Stimulated activated CD4-positive, alpha-beta T cell treated with anti-CD3 and anti-CD28 coated beads, TNF-alpha, amount 100 ng/mL, for 24 hours (primary cell): ENCODE results near the gene RRP7A.
"Not testable (repeated sequence)": the region's sequence is repeated elsewhere in the genome, so short reads cannot be mapped to it uniquely, and the experiment has no call there.

Experiments used
- DNase-seq, 3 experiments: peaks; one replicate each; pipeline ENCODE4 v3.0.0-alpha.2; 2020; ENCODE audit warnings: low read depth in 3 of 3

Gene RRP7A

DNA sequence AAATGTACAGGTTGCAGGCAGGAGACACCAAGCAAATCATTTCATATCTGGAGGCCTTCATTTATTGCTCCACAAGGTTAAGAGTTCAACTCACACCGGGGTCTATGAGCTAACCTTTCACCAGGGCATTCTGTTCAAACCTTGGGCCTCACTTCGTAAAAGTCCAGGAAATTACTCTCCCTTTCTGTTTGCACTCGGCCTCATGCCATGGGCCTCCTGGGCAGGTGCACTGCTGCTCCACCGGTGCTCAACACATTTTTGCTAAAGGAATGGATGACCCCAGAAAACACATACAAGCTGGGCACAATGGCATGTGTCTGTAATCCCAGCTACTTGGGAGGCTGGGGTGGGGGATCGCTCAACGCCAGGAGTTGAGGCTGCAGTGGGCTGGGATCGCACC lies 16.6 kb upstream of the RRP7A start:
- DNase-seq = no peak

DNA sequence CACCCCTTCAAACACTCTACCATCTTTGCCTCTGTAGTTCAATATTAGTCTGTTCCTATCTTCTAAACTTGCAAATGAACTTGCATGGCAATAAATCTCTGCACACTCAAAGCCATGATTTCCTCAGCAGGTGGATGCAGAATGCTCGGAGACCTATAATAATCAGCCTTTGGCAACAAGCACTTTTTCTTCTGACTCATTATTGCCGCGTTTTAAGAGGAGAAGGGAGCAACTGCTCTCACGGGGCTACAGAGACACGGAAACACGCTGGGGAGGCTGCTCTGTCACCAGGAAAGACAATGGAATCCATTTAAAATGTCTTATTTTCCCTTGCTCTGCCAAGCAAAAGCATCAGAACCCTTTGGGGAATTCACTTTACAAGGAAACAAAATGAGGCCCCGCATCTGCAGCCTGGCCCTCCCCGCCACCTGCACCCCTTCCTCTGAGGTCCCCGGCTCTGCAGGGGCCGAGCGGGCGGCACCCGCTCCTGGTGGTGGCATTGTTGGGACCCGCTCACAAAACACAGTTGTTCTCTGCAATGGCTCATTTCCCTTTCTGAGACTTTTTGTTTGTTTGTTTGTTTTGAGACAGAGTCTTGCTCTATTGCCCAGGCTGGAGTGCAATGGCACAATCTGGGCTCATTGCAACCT lies 15.6 kb upstream of the RRP7A start:
- DNase-seq = not testable (repeated sequence)

DNA sequence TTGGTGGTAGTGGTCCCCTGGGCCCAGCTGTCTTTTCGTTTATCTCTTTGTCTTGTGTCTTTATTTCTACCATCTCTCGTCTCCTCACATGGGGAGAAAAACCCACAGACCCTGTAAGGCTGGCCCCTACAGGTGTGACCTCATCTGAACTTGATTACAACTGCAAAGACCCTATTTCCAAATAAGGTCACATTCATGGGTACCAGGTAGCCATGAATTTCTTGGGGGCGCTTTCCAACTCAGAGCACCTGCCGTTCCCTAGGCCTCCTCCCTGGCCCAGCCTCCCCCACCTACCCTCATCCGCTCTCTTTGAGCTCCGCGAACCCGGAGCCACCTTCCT lies 14.0 kb upstream of the RRP7A start:
- DNase-seq = no peak

DNA sequence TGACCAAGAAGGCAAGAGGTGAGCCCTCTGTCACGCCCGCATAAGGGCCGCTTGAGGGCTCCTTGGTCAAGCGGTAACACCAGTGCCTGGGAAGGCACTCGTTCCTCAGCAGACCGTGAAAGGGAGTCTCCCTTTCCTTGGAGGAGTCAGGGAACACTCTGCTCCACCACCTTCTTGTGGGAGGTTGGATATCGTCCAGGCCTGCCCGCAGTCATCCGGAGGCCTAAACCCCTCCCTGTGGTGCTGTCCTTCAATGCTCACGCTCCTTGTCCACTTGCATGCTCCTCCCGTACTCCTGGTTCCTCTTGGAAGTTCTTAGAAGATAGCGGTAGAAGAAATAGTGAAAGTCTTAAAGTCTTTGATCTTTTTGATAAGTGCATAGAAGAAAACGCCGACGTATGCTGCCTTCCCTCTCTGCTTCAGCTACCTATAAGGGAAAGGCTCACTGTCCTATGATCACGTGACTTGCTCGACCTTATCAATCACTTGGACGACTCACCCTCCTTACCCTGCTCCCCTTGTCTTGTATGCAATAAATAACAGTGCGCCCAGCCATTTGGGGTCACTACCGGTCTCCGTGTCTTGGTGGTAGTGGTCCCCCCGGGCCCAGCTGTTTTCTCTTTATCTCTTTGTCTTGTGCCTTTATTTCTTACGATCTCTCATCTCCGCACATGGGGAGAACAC lies 11.9 kb upstream of the RRP7A start:
- DNase-seq = not testable (repeated sequence)

- DNase-seq = not testable (repeated sequence)
These were observed 9.8 kb upstream of the RRP7A start for GRCh38 chr22:42529435-42529834.

GRCh38 chr22:42528591-42529307 lies 9.2 kb upstream of the RRP7A start:
- no peak for DNase-seq

DNA sequence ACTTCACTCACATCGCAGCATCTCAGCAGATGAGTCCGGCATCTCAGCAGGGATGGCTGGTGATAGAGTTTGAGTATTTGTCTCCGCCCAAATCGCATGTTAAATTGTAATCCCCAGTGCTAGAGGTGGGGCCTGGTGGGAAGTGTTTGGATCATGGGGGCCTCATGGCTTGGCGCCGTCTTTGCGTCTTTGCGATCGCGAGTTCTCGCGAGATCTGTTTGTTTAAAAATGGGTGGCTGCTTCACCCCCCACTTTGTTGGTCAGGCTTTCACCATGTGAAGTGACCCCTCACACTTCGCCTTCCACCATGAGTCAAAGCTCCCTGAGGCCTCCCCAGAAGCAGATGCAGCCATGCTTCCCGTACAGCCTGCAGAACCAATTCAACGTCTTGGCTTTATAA lies 3.0 kb upstream of the RRP7A start:
- DNase-seq = no peak

DNA sequence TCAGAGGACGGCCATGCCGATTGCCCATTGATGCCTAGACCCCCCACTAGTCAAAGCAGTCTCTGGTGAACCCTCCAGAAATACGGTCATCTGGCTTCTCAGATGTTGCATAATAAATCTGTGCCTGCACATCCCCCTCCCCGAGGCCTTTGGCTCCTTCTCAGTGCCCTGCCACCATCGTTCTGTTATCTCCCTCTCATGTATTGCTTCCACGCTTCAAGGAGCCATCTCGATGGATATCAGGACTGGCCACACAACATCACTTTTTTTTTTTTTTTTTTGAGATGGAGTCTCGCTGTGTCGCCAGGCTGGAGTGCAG lies 1.6 kb upstream of the RRP7A start:
- DNase-seq = no peak

GRCh38 chr22:42518638-42519524 lies 715 bp downstream of the RRP7A start:
- not testable (repeated sequence) for DNase-seq

- DNase-seq = not testable (repeated sequence)
These were observed 2.5 kb downstream of the RRP7A start for GRCh38 chr22:42517103-42517502.

DNA sequence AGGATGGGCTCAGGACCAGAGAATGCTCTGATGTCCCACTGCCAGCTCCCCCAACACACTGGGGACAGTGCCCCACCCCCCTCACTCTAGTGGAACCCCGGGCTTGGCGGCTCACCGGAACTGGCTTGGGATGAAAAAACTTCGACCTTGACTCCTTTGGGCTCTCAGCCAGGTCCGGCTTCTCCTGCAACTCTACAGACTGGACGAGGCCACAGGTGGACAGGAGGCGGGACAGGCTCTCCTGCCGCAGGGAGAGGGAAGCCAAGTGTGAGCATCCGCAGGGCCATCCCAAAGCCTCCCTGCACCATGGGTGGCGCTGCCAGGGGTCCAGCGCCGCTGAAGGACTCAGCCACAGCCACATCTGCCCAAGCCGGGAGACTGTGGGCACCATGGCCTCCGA lies 3.7 kb downstream of the RRP7A start:
- no peak for DNase-seq

DNA sequence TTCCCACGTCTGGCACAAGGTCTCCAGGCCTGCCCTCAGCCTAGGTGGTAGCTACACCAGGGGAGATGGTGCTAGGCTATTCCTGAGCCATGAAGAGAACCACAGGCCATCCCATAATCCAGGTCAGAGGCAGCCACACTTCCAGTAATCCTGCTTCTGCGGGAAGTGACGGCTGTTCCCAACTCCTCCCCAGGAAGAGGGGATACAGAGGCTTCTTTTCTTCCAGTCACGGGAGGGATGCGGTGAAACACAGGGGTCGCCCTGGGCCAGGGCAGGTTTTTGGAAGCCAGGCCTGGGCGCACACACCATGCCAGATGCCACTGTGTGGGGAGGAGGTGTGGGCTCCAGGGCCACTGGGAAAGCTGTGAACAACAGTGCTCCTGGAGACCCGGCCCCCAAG lies 4.3 kb downstream of the RRP7A start:
- DNase-seq = not testable (repeated sequence)

- not testable (repeated sequence) for DNase-seq
These were observed 5.3 kb downstream of the RRP7A start for GRCh38 chr22:42514331-42514730.

DNA sequence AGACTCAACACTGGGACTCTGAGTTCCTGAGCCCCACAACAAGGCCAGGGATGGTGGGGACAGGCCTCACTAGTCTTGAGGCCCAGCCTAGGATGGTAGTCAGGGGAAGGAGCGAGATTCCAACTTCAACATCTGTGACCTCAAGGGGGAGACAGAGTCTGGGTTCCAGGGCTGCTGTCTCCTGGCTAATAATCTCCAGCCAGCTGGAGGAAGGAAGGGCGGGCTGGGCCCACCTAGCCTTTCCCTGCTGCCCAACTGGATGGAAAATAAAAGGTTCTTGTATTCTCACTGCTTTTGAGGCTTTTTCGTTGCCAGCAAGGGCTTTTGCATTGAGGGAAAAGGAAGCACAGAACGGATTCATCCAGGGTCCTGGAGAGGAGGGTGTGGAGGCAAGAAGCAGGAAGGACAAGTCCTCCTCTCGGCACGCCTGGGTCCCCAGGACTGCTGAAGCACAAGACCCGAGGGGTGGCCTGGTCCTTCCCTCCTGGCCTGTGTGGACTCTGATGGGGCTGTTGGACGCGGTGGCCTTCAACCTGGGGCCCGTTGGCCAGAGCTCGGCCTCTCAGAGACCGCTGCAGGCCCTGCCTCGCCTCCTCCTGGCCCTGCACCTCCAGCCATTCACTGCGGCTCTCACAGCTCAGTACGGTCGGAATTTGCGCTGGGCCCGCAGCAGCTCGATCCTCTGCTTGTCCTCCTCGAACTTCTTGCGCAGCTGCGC lies 7.2 kb downstream of the RRP7A start:
- not testable (repeated sequence) for DNase-seq

DNA sequence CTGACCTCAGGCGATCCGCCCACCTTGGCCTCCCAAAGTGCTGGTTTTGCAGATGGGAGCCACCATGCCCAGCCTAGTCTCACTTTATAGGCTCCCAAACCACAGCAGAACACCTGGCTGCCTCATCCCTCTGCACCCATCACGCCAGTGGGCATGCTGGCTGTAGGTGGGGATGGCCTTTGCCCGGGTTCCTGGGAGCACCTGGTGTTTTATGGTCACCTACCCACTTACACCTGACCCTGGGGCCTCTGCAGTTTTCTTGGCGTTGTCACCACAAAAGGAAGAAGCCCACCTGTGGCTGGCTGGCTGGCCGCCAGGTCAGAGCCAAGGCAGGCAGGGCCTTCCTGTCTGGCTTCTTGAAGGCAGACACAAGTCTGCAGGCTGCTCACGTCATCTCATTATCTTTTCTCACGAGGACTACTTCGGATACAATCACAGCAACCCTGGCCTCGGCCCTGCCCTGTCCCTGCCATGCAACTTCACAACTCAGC lies 8.2 kb downstream of the RRP7A start:
- DNase-seq = no peak

- no peak for DNase-seq
These were observed 10.0 kb downstream of the RRP7A start for GRCh38 chr22:42509548-42509947.

- DNase-seq = not testable (repeated sequence)
These were observed 10.6 kb downstream of the RRP7A start for GRCh38 chr22:42508975-42509364.

GRCh38 chr22:42508327-42508974 lies 11.1 kb downstream of the RRP7A start:
- DNase-seq = not testable (repeated sequence)

GRCh38 chr22:42500836-42501179 lies 18.8 kb downstream of the RRP7A start:
- no peak for DNase-seq

- DNase-seq = peak; percentile 68 to 77 (median 70)
These were observed 19.3 kb downstream of the RRP7A start for GRCh38 chr22:42500161-42500835.
